NCI-H1092 treated with DMSO at 0.1 percent for 48 hours (cell line): ENCODE data around the gene RBL2.
"Not testable (repeated sequence)": the region's sequence is repeated elsewhere in the genome, so short reads cannot be mapped to it uniquely, and the experiment has no call there.

Source experiments
- DNase-seq: peaks from one replicate; lab custom pipeline; 2025; lab: John Stamatoyannopoulos, UW

The RBL2 gene, protein sequence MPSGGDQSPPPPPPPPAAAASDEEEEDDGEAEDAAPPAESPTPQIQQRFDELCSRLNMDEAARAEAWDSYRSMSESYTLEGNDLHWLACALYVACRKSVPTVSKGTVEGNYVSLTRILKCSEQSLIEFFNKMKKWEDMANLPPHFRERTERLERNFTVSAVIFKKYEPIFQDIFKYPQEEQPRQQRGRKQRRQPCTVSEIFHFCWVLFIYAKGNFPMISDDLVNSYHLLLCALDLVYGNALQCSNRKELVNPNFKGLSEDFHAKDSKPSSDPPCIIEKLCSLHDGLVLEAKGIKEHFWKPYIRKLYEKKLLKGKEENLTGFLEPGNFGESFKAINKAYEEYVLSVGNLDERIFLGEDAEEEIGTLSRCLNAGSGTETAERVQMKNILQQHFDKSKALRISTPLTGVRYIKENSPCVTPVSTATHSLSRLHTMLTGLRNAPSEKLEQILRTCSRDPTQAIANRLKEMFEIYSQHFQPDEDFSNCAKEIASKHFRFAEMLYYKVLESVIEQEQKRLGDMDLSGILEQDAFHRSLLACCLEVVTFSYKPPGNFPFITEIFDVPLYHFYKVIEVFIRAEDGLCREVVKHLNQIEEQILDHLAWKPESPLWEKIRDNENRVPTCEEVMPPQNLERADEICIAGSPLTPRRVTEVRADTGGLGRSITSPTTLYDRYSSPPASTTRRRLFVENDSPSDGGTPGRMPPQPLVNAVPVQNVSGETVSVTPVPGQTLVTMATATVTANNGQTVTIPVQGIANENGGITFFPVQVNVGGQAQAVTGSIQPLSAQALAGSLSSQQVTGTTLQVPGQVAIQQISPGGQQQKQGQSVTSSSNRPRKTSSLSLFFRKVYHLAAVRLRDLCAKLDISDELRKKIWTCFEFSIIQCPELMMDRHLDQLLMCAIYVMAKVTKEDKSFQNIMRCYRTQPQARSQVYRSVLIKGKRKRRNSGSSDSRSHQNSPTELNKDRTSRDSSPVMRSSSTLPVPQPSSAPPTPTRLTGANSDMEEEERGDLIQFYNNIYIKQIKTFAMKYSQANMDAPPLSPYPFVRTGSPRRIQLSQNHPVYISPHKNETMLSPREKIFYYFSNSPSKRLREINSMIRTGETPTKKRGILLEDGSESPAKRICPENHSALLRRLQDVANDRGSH

DNA sequence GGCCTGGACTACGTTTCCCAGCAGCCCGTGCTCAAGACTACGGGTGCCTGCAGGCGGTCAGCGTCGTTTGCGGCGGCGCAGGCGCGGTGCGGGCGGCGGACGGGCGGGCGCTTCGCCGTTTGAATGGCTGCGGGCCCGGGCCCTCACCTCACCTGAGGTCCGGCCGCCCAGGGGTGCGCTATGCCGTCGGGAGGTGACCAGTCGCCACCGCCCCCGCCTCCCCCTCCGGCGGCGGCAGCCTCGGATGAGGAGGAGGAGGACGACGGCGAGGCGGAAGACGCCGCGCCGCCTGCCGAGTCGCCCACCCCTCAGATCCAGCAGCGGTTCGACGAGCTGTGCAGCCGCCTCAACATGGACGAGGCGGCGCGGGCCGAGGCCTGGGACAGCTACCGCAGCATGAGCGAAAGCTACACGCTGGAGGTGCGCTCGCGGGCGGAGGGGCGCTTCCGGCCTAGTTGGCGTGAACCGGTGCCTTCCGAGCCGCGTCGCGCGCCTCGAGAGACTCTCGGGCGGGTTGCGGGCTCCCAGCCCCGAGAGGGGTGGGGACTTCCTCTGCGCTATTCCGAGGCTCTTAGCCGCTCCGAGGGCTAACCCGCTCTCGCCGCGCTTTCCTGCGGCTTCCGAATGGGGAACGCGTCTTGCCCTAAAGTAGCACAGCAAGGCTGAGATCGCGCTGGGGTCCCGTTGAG, at the start of gene RBL2:
Gene RBL2 (plus strand): TSS at position 95 of the 689 bp plus-strand sequence. CDS start 86 bp downstream, at position 181.
- DNase-seq = peak; percentile 75

DNA sequence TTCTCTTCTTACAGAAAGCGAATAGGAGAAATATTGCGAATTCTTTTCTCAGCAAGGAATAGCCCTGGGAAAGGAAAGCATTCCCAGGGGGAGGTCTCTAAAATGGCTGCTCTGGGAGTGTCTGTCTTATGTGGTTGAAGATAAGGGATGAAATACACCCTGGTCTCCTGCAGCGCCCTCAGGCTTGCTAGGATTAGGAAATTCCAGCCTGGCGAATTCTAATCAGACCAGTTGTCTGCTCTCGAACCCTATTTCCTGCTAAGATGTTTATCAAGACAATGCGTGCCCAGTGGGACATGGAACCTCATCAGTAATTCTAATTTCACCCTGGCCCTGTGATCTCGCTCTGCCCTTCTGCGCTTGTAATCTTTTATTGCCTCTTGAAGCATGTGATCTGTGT, 49.7 kb upstream of the RBL2 start:
- not testable (repeated sequence) for DNase-seq

DNA sequence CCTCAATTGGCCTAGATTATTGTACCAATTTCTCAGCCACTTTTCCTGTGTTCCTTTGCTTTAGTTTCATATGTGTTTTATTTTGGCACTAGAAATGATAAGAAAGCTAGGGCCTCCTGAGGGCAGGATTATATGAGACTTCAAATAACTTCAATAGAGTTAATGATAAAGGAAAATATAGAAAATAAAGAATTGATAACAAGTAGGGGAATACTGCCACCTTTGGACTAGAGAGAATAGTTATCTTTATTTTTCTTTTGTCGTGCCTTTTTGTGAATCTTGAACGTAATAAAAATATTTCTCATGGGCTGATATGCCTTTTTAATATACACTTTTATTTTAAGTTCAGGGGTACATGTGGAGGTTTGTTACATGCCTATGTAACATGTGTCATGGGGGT, 29.3 kb upstream of the RBL2 start:
- DNase-seq = no peak

DNA sequence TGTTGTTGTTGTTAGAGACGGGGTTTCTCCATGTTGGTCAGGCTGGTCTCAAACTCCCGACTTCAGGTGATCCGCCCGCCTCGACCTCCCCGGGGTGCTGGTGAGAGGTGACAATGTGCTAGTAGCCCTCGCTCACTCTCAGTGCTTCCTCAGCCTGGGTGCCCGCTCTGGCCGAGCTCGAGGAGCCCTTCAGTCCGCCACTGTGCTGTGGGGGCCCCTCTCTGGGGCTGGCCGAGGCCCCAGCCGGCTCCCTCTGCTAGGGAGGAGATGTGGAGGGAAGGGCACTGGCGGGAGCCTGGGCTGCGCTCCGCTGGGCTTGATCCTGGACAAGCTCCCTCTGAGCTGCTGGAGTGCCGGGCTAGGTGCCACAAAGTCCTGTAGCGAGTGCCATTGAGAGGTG, 21.7 kb upstream of the RBL2 start:
- no peak for DNase-seq

DNA sequence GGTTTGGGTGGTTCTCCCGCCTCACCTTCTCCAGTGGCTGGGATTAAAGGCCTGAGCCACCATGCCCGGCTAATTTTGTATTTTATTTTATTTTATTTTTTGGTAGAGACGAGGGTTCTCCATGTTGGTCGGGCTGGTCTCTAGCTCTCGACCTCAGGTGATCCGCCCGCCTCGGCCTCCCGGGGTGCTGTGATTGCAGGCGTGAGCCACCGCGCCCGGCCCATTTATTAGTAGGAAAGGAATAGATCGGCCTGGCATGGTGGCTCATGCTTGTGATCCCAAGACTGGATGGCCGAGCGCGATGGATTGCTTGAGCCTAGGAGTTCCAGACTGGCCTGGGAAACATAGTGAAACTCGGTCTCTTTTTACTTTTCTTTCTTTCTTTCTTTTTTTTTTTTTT, 20.4 kb upstream of the RBL2 start:
- DNase-seq = no peak

DNA sequence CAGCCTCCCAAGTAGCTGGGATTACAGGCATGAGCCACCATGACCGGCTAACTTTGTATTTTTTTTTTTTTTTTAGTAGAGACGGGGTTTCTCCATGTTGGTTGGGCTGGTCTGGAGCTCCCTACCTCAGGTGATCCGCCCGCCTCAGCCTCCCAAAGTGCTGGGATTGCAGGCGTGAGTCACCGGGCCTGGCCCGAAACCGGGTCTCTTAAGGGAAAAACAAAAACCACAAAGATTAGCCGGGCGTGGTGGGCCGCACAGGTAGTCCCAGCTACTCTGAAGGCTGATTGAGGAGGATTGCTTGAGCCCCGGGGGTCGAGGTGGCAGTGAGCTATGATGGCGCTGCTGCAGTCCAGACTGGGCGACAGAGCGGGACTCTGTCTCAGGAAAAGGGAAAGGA, 19.9 kb upstream of the RBL2 start:
- DNase-seq = no peak

DNA sequence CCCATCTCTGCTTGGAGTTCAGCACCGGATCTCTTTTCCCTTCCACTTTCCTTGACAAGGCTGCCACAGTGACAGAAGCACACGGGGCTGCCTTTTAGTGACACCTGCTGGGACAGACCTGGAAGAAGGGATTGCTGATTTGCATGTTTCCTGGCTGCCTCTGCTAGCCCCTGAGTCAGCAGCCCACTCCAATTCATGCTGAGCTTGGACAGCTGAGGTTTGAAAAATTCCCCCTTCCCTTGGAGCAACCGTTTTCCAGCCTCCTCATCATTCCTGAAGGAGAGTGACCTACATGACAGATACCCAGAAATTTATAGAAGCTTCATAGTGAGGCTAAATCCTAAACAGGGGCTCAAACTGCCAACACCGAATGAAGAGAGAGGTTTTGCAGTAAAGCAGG, 18.8 kb upstream of the RBL2 start:
- DNase-seq = peak; percentile 30

DNA sequence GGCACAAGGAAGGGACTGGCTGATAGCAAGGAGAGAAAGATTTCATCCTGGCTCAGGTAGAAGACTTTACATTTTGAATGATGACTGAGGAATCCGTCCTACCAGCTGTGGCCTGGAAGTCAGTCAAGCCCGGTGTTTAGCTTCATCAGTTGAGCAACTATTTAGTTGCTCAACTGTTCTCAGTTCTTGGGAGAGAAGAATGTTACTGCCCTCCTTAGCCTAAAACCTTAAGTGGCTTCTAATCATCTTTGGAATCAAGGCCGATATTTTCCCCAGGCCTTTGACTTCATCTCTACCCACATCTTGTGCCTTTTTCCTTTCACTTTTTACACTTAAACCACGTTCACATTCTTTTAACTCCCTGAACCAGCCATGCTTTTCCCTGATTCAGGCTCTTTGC, 17.3 kb upstream of the RBL2 start:
- DNase-seq = no peak

DNA sequence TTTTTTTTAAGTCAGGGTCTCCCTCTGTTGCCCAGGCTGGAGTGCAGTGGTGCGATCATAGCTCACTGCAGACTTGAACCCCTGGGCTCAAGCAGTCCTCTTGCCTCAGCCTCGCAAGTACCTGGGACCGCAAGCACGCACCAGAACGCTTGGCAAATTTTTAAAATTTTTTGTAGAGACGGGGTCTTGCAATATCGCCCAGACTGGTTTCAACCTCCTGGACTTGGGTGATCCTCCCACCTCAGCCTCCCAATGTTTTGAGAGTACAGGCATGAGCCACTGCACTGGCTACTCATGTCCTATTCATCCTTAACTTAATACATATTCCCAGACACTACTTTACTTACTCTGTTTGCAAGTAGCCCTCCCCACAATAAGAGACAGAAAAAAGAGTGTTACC, 16.3 kb upstream of the RBL2 start:
- no peak for DNase-seq

DNA sequence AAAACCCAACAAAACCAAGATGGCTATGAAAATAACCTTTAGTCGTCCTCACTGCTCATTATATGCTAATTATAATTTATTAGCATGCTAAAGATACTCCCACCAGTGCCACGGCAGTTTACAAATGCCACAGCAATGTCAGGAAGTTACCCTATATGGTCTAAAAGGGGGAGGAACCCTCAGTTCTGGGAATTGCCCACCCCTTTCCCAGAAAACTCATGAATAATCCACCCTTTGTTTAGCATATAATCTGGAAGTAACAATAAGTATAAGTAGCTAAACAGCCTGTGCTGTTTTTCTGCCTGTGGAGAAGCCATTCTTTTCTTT, 14.9 kb upstream of the RBL2 start:
- DNase-seq = not testable (repeated sequence)

DNA sequence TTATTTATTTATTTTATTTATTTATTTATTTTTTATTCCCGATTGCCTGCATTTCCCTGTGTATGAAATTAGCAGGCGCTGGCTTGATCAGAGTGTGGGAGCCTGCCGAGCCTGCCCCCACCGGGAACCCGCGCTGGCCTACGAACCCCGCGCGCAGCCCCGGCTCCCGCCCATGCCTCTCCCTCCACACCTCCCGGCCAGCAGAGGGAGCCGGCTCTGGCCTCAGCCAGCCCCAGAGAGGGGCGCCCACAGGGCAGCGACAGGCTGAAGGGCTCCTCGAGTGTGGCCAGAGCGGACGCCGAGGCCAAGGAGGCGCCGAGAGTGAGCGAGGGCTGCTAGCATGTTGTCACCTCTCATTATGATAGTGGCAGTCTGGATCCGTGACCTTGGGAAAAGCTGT, 13.0 kb upstream of the RBL2 start:
- no peak for DNase-seq

DNA sequence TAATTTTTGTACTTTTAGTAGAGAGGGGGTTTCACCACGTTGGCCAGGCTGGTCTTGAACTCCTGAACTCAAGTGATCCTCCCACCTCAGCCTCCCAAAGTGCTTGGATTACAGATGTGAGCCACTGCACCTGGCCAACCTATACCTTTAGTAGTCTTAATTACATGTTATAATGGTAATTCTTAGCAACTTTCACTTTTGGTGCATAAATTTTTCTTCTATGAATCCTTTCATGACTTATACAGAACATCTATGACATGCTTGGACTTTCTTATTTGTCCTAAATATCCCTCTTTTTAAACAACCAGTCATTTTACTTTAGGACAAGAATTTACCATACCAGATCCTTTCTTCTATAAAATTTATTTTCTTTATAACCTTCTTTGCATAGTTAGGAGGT, 10.3 kb upstream of the RBL2 start:
- not testable (repeated sequence) for DNase-seq

DNA sequence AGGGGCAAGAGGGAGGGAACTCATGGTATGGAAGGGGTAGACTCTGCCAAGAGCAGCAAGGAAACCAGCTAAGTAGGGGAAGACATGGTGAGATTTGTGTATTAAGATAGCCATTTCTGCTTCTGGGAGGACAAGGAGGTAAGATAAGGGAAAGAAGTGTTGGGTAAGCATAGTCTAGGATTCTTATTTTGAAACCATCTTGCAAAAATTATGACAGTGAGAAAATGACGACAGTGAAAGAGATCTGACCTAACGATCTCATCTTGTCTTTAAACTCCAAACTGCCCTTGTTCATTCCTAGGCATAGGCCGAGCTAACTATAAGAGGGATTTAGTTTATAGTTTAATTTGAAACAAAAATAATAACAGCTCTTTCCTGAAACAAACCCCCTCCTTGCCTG, 5.6 kb upstream of the RBL2 start:
- no peak for DNase-seq

DNA sequence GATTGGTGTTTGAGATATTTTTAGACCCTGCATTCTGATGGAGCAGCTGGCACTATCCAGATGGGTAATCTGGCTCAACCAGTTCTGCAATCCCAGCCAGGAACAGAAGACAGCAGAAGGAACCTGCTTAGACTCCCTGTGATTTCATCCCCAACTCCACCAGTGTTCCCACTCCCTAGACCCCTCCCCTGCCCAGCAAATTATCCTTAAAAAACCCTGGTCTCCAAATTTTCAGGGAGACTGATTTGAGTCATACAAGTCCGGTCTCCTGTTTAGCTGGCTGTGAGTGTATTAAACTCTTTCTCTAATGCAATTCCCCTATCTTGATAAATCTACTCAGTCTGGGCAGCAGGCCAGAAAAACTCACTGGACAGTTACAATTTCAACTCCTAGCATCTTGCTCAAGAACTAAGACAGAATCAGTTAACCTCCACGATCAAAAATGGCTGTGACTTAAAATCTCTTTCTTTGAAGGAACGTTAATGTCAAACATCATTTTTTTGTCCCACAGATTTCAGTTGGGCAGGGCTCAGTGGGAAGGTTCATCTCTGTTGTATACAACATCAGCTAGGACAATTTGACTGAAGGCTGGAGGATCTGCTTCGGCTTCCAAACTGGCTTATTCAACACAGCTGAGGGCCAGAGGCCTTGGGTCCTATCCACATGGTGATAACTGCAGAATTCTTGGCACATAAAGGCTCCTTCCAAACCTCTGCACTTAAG, 4.9 kb upstream of the RBL2 start:
- DNase-seq = no peak

DNA sequence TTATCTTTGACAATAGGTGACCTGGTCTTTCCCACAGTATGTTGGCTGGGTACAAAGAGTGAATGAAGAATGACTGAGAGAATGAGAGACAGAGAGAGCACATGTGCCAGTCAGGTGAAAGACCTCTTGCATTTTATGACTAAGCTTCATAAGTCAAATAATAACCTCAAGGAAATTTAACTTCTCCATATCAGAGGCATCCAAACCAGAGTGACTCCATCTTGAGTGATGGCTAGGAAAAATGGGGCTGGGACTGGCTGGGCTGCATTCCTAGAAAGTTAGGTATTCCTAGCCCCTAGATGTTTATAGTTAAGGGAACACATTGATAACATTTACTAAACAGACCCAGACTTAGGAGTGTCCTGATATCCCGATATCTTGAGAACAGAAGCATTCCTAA, 3.9 kb upstream of the RBL2 start:
- no peak for DNase-seq

DNA sequence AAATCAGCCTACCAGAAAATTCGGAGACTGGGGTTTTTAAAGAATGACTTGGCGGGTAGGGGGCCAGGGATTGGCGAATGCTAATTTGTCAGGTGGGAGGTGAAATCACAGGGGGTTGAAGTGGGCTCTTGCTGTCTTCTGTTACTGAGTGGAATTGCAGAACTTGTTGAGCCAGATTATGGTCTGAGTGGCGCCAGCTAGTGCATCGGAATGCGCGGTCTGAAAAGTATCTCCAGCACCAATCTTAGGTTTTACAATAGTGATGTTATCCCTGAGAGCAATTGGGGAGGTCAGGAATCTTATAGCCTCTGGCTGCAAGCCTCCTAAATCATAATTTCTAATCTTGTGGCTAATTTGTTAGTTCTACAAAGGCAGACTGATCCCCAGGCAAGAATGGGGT, 762 bp upstream of the RBL2 start:
- DNase-seq = no peak

DNA sequence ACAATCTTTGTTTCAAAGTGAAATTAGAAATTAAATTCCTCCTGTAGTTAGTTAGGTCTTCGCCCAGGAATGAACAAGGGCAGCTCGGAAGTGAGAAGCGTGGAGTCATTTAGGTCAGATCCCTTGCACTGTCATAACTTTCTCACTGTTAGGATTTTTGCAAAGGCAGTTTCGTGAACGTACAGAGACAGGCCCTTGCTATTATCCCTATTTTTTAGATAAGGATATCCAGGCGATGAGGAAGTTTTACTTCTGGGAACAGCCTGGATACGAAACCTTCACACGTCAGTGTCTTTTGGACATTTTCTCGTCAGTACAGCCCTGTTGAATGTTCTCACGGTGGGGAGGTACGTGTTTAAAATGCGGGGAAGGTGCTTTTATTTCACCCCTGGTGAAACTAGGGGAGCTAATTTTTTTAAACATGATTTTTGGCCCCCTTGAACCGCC, 318 bp upstream of the RBL2 start:
- DNase-seq = no peak

DNA sequence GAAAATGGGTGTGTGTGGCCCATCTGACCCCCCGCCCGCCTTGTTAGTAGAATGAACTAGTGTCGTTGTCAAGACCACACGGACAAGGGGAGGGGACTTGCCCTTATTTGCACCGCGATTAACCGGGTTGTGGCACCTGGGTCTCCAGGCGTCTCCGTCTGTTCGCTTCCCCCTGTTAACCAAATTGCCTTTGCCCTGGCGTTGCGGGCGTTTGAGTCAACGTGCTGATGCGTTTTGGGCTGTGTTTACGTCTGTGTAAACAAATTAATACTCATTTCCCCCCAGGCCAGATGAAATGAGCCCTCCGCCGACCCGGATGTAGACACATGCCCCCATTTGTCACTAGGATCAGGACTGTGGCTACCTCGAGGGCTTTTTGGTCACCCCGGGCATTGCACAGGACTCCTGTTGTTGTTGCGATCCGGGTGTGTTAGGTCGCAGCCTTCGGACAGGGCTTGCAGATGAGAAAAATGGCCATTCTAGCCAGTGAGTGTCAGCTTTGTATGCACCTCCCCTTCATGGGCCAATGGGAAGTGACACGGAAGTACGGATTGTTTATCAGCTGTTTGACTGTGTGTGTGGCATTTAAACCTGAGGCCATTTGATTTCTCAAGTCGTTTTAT, 906 bp downstream of the RBL2 start:
- DNase-seq = peak; percentile 70

DNA sequence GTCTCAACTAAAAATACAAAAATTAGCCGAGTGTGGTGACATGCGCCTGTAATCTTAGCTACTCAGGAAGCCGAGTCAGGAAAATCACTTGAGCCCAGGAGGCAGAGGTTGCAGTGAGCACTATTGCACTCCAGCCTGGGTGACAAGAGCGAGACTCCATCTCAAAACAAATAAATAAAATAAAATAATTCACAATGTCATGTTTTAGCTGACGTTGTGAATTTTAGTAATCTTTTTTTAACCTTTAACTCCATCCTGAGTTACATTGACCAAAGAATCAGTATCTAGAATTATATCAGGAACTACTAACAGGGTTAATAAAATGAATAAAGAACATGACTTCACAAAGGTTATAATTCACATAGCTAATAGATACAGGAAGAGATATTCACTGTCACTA, 5.9 kb downstream of the RBL2 start:
- no peak for DNase-seq

DNA sequence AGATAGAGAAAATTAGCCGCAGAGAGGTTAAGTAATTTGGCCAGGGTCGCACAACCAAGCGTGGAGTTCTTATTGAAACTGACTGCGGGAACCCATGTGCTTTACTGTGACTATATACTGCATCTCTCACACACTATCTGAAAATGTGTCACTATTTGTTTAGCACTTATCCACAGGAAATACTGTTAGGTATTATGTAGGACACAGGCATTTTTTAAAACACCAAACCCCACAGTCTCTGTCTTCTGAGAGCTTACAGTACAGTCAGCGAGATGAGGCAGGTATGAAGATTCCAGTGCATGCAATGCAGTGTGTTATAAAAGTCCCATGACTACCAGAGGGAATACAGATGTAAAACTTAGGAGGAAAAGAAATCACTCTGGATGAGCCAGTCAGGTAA, 11.3 kb downstream of the RBL2 start:
- DNase-seq = no peak

DNA sequence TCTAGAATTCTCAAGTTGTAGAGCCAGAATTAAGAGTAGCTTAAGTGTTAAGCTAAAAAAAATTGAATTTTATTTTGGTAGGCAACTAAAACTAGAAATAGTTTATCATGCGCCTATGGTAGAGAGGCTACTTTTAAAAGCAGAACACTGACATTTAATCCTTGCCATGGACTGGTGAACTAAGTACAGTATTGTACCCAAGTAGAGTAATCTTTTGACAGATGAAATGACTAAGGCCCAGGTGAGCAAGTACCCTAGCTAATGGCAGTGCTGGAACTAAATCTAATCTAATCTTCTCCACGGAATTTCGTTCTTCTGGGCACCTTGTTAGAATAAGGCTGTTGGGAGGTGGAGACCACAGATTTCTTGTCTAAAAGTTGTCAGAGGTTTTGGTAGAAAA, 11.8 kb downstream of the RBL2 start:
- DNase-seq = no peak
